HG03095 (cell line): ENCODE measurements around the gene RELN.
"Not testable (repeated sequence)": the region's sequence is repeated elsewhere in the genome, so short reads cannot be mapped to it uniquely, and the experiment has no call there.

Experiments
- ATAC-seq: cut with Tn5 transposase; IDR thresholded peaks from one replicate; pipeline ENCODE4 v1.9.1; 2021; ENCODE audit warnings: moderate library complexity; ENCODE audit not compliant: unreplicated experiment

The RELN gene

GRCh38 chr7:103795787-103796186 lies 193.7 kb downstream of the RELN start:
- ATAC-seq = no peak

- ATAC-seq = no peak
Measured at GRCh38 chr7:103795107-103795506, 194.4 kb downstream of the RELN start.

GRCh38 chr7:103794424-103794823 lies 195.0 kb downstream of the RELN start:
- no peak for ATAC-seq

GRCh38 chr7:103793614-103794013 lies 195.8 kb downstream of the RELN start:
- ATAC-seq = no peak

GRCh38 chr7:103791894-103792293 lies 197.6 kb downstream of the RELN start:
- ATAC-seq = no peak

GRCh38 chr7:103787041-103787440 lies 202.4 kb downstream of the RELN start:
- not testable (repeated sequence) for ATAC-seq

- ATAC-seq = no peak
Measured at GRCh38 chr7:103784646-103785286, 204.7 kb downstream of the RELN start.

- ATAC-seq = no peak
Measured at GRCh38 chr7:103781409-103781808, 208.0 kb downstream of the RELN start.

- not testable (repeated sequence) for ATAC-seq
Measured at GRCh38 chr7:103780561-103780960, 208.9 kb downstream of the RELN start.

- ATAC-seq = no peak
Measured at GRCh38 chr7:103777440-103777839, 212.0 kb downstream of the RELN start.

- no peak for ATAC-seq
Measured at GRCh38 chr7:103773726-103774125, 215.7 kb downstream of the RELN start.

- no peak for ATAC-seq
Measured at GRCh38 chr7:103772171-103772773, 217.2 kb downstream of the RELN start.

- no peak for ATAC-seq
Measured at GRCh38 chr7:103771294-103771693, 218.2 kb downstream of the RELN start.

- no peak for ATAC-seq
Measured at GRCh38 chr7:103766660-103767059, 222.8 kb downstream of the RELN start.

GRCh38 chr7:103765901-103766300 lies 223.6 kb downstream of the RELN start:
- no peak for ATAC-seq

GRCh38 chr7:103764901-103765300 lies 224.6 kb downstream of the RELN start:
- ATAC-seq = no peak

GRCh38 chr7:103762877-103763276 lies 226.6 kb downstream of the RELN start:
- ATAC-seq = no peak

- ATAC-seq = no peak
Measured at GRCh38 chr7:103762065-103762760, 227.2 kb downstream of the RELN start.

- ATAC-seq = no peak
Measured at GRCh38 chr7:103752995-103753394, 236.5 kb downstream of the RELN start.

- ATAC-seq = no peak
Measured at GRCh38 chr7:103751311-103751880, 238.1 kb downstream of the RELN start.

GRCh38 chr7:103748680-103749079 lies 240.8 kb downstream of the RELN start:
- no peak for ATAC-seq

- ATAC-seq = no peak
Measured at GRCh38 chr7:103735377-103735776, 254.1 kb downstream of the RELN start.
